Adrenal gland (tissue), 12 donors: Measurements from ENCODE around the gene KRCC1. TPM values are rescaled to one million over a fixed set of nuclear protein-coding genes. Genes with fewer than 3 reads are reported as not detected.

Experiments used
- DNase-seq, 7 donors: peaks; one replicate each; pipeline ENCODE4 v3.0.0-alpha.2; 2019 to 2020
- H3K27ac ChIP-seq, 5 donors: fragments of 200-600 bp; sonication (generic) in 4 of 5; 1 replicate in 3 of 5; 2 replicates in 2 of 5; pipeline versions ENCODE4 v1.5.1 to v1.8.0; 2016 to 2020; ENCODE audit warnings: mild to moderate bottlenecking in 1 of 5
- H3K27me3 ChIP-seq: fragments of 200-600 bp; 2 replicates; pipeline ENCODE4 v1.8.0; 2021
- H3K36me3 ChIP-seq, 2 donors: fragments of 200-600 bp; replicated peaks in 1 of 2; 1 replicate in 1 of 2; 2 replicates in 1 of 2; pipeline versions ENCODE4 v1.5.1 to v1.8.0; 2018 to 2022
- H3K4me1 ChIP-seq, 2 donors: fragments of 200-600 bp; replicated peaks in 1 of 2; 1 replicate in 1 of 2; 2 replicates in 1 of 2; pipeline versions ENCODE4 v1.5.1 to v1.8.0; 2018 to 2021
- H3K4me3 ChIP-seq, 4 donors: fragments of 200-600 bp; sonication (generic) in 3 of 4; one replicate each; pipeline ENCODE4 v1.5.1; 2016 to 2018
- H3K9me3 ChIP-seq, 3 donors: fragments of 200-600 bp; sonication (generic) in 1 of 3; replicated peaks in 1 of 3; 1 replicate in 2 of 3; 2 replicates in 1 of 3; pipeline versions ENCODE4 v1.5.1 to v1.8.0; 2016 to 2021
- CTCF ChIP-seq, 6 experiments: fragments of 450-650 bp in 4 of 6; fragments of 200-600 bp in 2 of 6; sonication (generic) in 1 of 6; IDR thresholded peaks; 1 replicate in 5 of 6; 2 replicates in 1 of 6; pipeline versions ENCODE4 v1.5.1 to v1.8.0; 2016 to 2021; ENCODE audit warnings: antibody characterized with exemption in 6 of 6, mild to moderate bottlenecking in 2 of 6, moderate library complexity in 1 of 6
- POLR2A ChIP-seq, 2 donors: fragments of 450-650 bp; IDR thresholded peaks; one replicate each; pipeline ENCODE4 v1.6.1; 2017; ENCODE audit warnings: antibody characterized with exemption in 2 of 2, mild to moderate bottlenecking in 2 of 2, moderate library complexity in 1 of 2
- WGBS, 4 donors: extraction: QIAGEN DNeasy Blood & Tissue Kit in 2 of 4; methylation state at CpG; one replicate each; pipeline versions ENCODE4 v1.1.5 to v1.1.7; 2013 to 2017; 5-methylcytosine and 5-hydroxymethylcytosine counted together
- intact Hi-C, 2 donors: fragments of 100-400 bp; cut with DNase I; formaldehyde crosslinking; loops; one replicate each; pipeline versions ENCODE4 v1.14.1 to v1.15.0; 2022 to 2023
- polyA plus RNA-seq, 3 donors: library from polyadenylated mRNA; stranded (reverse); fragments of 200-250 nt in 2 of 3; fragments of 350-450 nt in 1 of 3; fragmentation: Illumina TruSeq in 1 of 3; extraction: RNeasy Lipid Tissue Mini Kit (QIAGEN cat#74804) in 1 of 3; gene quantifications; one replicate each; pipeline ENCODE4 v1.2.3, GENCODE V29; 2013 to 2014
- total RNA-seq, 9 donors: library from RNA; depleted of rRNA in 4 of 9; stranded (reverse); fragments of >200 nt in 4 of 9; fragments of 120-200 nt in 1 of 9; fragmentation: NEBNext Ultra II Directional in 1 of 9; extraction: Animal tissue kit (Norgen Biotek cat#: 25700) in 1 of 9; gene quantifications; one replicate each; pipeline versions ENCODE4 v1.1.0 to v1.2.4, GENCODE V29; 2013 to 2023
- donor health status: healthy with polysubstance abuse.
- donor health status: Bipolar disorder and iron deficiency.
- donor health status: DM: yes; HTN: yes; CAD: no.
- donor health status: DM: no; HTN: no; CAD: no.
- donor health status: DM: no; HTN: no; CAD: no.
- donor health status: DM: yes; HTN: yes; CAD: no.

KRCC1 gene
- total and polyA plus RNA-seq, 12 donors, result 12.0 to 40.2 (median 20.5) TPM

GRCh38 chr2:88085099-88085498, 29.5 kb upstream of the KRCC1 start:
- intact Hi-C loops, result no loop called here
- Histone ChIP-seq H3K36me3 (no peaks in the 10 kb centered on the region), H3K4me1 (no peaks in the 10 kb centered on the region), H3K9me3 (no peaks in the 10 kb centered on the region), H3K27me3 (no peaks in the 10 kb centered on the region), H3K4me3 (no peak overlapping the region), H3K27ac (no peak overlapping the region)
- DNase-seq, result no peak
- TF ChIP-seq POLR2A (IDR thresholded peaks at IDR 0.05), result no peak
- no peak for TF ChIP-seq CTCF (IDR thresholded peaks at IDR 0.05)
- WGBS, 4 donors, result 76 to 94% (median 84%) methylated on average over 2 of the region's 2 CpGs

GRCh38 chr2:88082781-88083180, 27.2 kb upstream of the KRCC1 start:
- no peak overlapping the region for H3K4me3 ChIP-seq
- no peaks in the 10 kb centered on the region for H3K36me3 ChIP-seq
- H3K27me3 ChIP-seq, result no peaks in the 10 kb centered on the region
- DNase-seq, result no peak
- H3K27ac ChIP-seq, result no peak overlapping the region
- 90 to 100% (median 94%) methylated on average over 1 of the region's 1 CpG for WGBS, 4 donors
- H3K9me3 ChIP-seq, result no peaks in the 10 kb centered on the region
- H3K4me1 ChIP-seq, result no peaks in the 10 kb centered on the region
- no peak for TF ChIP-seq CTCF (IDR thresholded peaks at IDR 0.05)
- TF ChIP-seq POLR2A (IDR thresholded peaks at IDR 0.05), result no peak
- intact Hi-C loops, result no loop called here

GRCh38 chr2:88081924-88082608, 26.5 kb upstream of the KRCC1 start:
- Histone ChIP-seq H3K27me3 (no peaks in the 10 kb centered on the region), H3K9me3 (no peaks in the 10 kb centered on the region), H3K27ac (no peak overlapping the region), H3K4me3 (no peak overlapping the region), H3K36me3 (no peaks in the 10 kb centered on the region), H3K4me1 (no peaks in the 10 kb centered on the region)
- TF ChIP-seq POLR2A (IDR thresholded peaks at IDR 0.05) (no peak), CTCF (IDR thresholded peaks at IDR 0.05) (no peak)
- intact Hi-C loops, result no loop called here
- 74 to 89% (median 78%) methylated on average over 3 to 4 of the region's 4 CpGs for WGBS, 4 donors
- no peak for DNase-seq

GRCh38 chr2:88080545-88080944, 25.0 kb upstream of the KRCC1 start:
- DNase-seq, result no peak
- Histone ChIP-seq H3K27ac (no peak overlapping the region), H3K27me3 (no peaks in the 10 kb centered on the region), H3K4me1 (no peaks in the 10 kb centered on the region), H3K4me3 (no peak overlapping the region), H3K9me3 (no peaks in the 10 kb centered on the region), H3K36me3 (no peaks in the 10 kb centered on the region)
- TF ChIP-seq POLR2A (IDR thresholded peaks at IDR 0.05) (no peak), CTCF (IDR thresholded peaks at IDR 0.05) (no peak)
- intact Hi-C loops, result no loop called here
- 57 to 87% (median 58%) methylated on average over 2 of the region's 2 CpGs for WGBS, 4 donors
